H9 (cell line): ENCODE measurements around the gene NFYB. TPM values are rescaled to one million over a fixed set of nuclear protein-coding genes. Genes with fewer than 3 reads are reported as not detected.

Source experiments
- DNase-seq: peaks from one replicate; pipeline ENCODE4 v3.0.0-alpha.2; 2017
- H2AFZ ChIP-seq: one replicate; pipeline ENCODE4 v1.6.1; 2013; ENCODE audit warnings: mild to moderate bottlenecking, low read length, control low read depth, moderate library complexity
- H2AK5ac ChIP-seq: 2 replicates; pipeline ENCODE4 v1.6.1; 2013; ENCODE audit warnings: low read length, control low read depth, mixed read lengths; ENCODE audit not compliant: insufficient read length
- H2BK120ac ChIP-seq: one replicate; pipeline ENCODE4 v1.6.1; 2013; ENCODE audit warnings: low read depth, mild to moderate bottlenecking, low read length, control low read depth, inconsistent platforms; ENCODE audit not compliant: poor library complexity, severe bottlenecking
- H2BK12ac ChIP-seq: 2 replicates; pipeline ENCODE4 v1.6.1; 2013; ENCODE audit warnings: low read length, control low read depth, mixed read lengths, low read depth; ENCODE audit not compliant: insufficient read length
- H2BK15ac ChIP-seq: 2 replicates; pipeline ENCODE4 v1.6.1; 2013; ENCODE audit warnings: low read depth, low read length, control low read depth
- H2BK20ac ChIP-seq: one replicate; pipeline ENCODE4 v1.6.1; 2013; ENCODE audit warnings: low read depth, mild to moderate bottlenecking, low read length, control low read depth, inconsistent platforms; ENCODE audit not compliant: poor library complexity, severe bottlenecking
- H2BK5ac ChIP-seq: 2 replicates; pipeline ENCODE4 v1.6.1; 2013; ENCODE audit warnings: low read length, control low read depth, mixed read lengths; ENCODE audit not compliant: insufficient read length
- H3K14ac ChIP-seq: 2 replicates; pipeline ENCODE4 v1.6.1; 2013; ENCODE audit warnings: low read length, control low read depth; ENCODE audit not compliant: insufficient read depth
- H3K18ac ChIP-seq: 2 replicates; pipeline ENCODE4 v1.6.1; 2013; ENCODE audit warnings: low read depth, mild to moderate bottlenecking, mixed read lengths, low read length, control low read depth; ENCODE audit not compliant: insufficient read length
- H3K23ac ChIP-seq: 2 replicates; pipeline ENCODE4 v1.6.1; 2013; ENCODE audit warnings: low read length, control low read depth, mixed read lengths, low read depth; ENCODE audit not compliant: insufficient read length
- H3K23me2 ChIP-seq: 2 replicates; pipeline ENCODE4 v1.6.1; 2013; ENCODE audit warnings: low read depth, mild to moderate bottlenecking, mixed read lengths, low read length, control low read depth; ENCODE audit not compliant: insufficient read length, poor library complexity, severe bottlenecking
- H3K27ac ChIP-seq: 2 replicates; pipeline ENCODE4 v1.5.1; 2013; ENCODE audit warnings: low read length, control low read depth, mixed read lengths, low read depth; ENCODE audit not compliant: insufficient read length
- H3K27me3 ChIP-seq: 2 replicates; pipeline ENCODE4 v1.6.1; 2013; ENCODE audit warnings: low read length, control low read depth, inconsistent platforms; ENCODE audit not compliant: insufficient read depth
- H3K4ac ChIP-seq: 2 replicates; pipeline ENCODE4 v1.6.1; 2013; ENCODE audit warnings: low read depth, mild to moderate bottlenecking, control low read depth, inconsistent platforms, low read length, moderate library complexity
- H3K4me1 ChIP-seq: 2 replicates; pipeline ENCODE4 v1.6.1; 2013; ENCODE audit warnings: low read length, control low read depth, inconsistent platforms; ENCODE audit not compliant: insufficient read depth
- H3K4me2 ChIP-seq: 2 replicates; pipeline ENCODE4 v1.6.1; 2013; ENCODE audit warnings: low read length, control low read depth, mixed read lengths; ENCODE audit not compliant: insufficient read length, insufficient read depth
- H3K56ac ChIP-seq: 2 replicates; pipeline ENCODE4 v1.6.1; 2013; ENCODE audit warnings: low read depth, mild to moderate bottlenecking, mixed read lengths, low read length, control low read depth; ENCODE audit not compliant: insufficient read length
- H3K79me1 ChIP-seq: 2 replicates; pipeline ENCODE4 v1.6.1; 2013; ENCODE audit warnings: low read depth, mild to moderate bottlenecking, moderate library complexity, low read length, control low read depth, inconsistent platforms; ENCODE audit not compliant: insufficient read depth, poor library complexity, severe bottlenecking
- H3K79me2 ChIP-seq: 2 replicates; pipeline ENCODE4 v1.6.1; 2013; ENCODE audit warnings: low read length, control low read depth, inconsistent platforms; ENCODE audit not compliant: insufficient read depth
- H3K9ac ChIP-seq: 2 replicates; pipeline ENCODE4 v1.6.1; 2013; ENCODE audit warnings: low read length, control low read depth, mixed read lengths; ENCODE audit not compliant: insufficient read length; ENCODE audit errors: extremely low read depth
- H3K9me3 ChIP-seq: one replicate; pipeline ENCODE4 v1.6.1; 2013; ENCODE audit warnings: low read depth, low read length, inconsistent platforms; ENCODE audit not compliant: control insufficient read depth
- H3T11ph ChIP-seq: one replicate; pipeline ENCODE4 v1.6.1; 2013; ENCODE audit warnings: mild to moderate bottlenecking, low read length, control low read depth, inconsistent platforms
- H4K20me1 ChIP-seq: one replicate; pipeline ENCODE4 v1.6.1; 2013; ENCODE audit not compliant: control insufficient read depth, insufficient read length, insufficient read depth
- H4K5ac ChIP-seq: 2 replicates; pipeline ENCODE4 v1.6.1; 2013; ENCODE audit warnings: low read depth, mild to moderate bottlenecking, mixed read lengths, low read length, control low read depth; ENCODE audit not compliant: insufficient read length
- H4K8ac ChIP-seq: replicated peaks from 2 replicates; pipeline ENCODE4 v1.6.1; 2013; ENCODE audit warnings: low read length, control low read depth, mixed read lengths, low read depth; ENCODE audit not compliant: insufficient read length
- H4K91ac ChIP-seq: 2 replicates; pipeline ENCODE4 v1.6.1; 2013; ENCODE audit warnings: low read depth, mild to moderate bottlenecking, moderate library complexity, mixed read lengths, low read length, control low read depth; ENCODE audit not compliant: insufficient read length
- H3K27ac Mint-ChIP-seq, 3 experiments: 2 replicates in 2 of 3; 3 replicates in 1 of 3; pipeline ENCODE4 v1.8.0; 2020 to 2021; ENCODE audit warnings: mixed read lengths in 3 of 3, mild to moderate bottlenecking in 1 of 3, moderate library complexity in 1 of 3
- H3K27me3 Mint-ChIP-seq: 2 replicates; pipeline ENCODE4 v1.8.0; 2021; ENCODE audit warnings: low read depth, mild to moderate bottlenecking, moderate library complexity, mixed read lengths
- H3K36me3 Mint-ChIP-seq, 3 experiments: 2 replicates in 2 of 3; 3 replicates in 1 of 3; pipeline ENCODE4 v1.8.0; 2020 to 2021; ENCODE audit warnings: low read depth in 3 of 3, mixed read lengths in 3 of 3; ENCODE audit not compliant: insufficient read depth in 1 of 3
- H3K4me1 Mint-ChIP-seq, 2 experiments: 2 replicates each; pipeline ENCODE4 v1.8.0; 2020; ENCODE audit warnings: mixed read lengths in 2 of 2
- H3K4me3 Mint-ChIP-seq, 2 experiments: 2 replicates in 1 of 2; 3 replicates in 1 of 2; pipeline ENCODE4 v1.8.0; 2020 to 2021; ENCODE audit warnings: mild to moderate bottlenecking in 2 of 2, mixed read lengths in 2 of 2, moderate library complexity in 1 of 2
- H3K9me3 Mint-ChIP-seq, 2 experiments: 2 replicates in 1 of 2; 3 replicates in 1 of 2; pipeline ENCODE4 v1.8.0; 2020; ENCODE audit warnings: mild to moderate bottlenecking in 2 of 2, mixed read lengths in 2 of 2, moderate library complexity in 1 of 2
- CTCF ChIP-seq: fragments of 200-600 bp; sonication (generic); conservative IDR thresholded peaks from 3 replicates; pipeline ENCODE4 v1.8.0; 2021; ENCODE audit warnings: antibody characterized with exemption, mild to moderate bottlenecking
- total RNA-seq: library from RNA; stranded (reverse); gene quantifications from 2 replicates; pipeline ENCODE4 v1.2.1, GENCODE V29; 2021

NFYB gene
- total RNA-seq, 1 experiment from 2014 or later, result 52.5 TPM

- H3K27ac Mint-ChIP-seq, result no peak overlapping the region
- no peak for TF ChIP-seq CTCF
- H3K56ac ChIP-seq, result no peak overlapping the region
- no peaks in the 10 kb centered on the region for H3K9me3 ChIP-seq
- H2BK15ac ChIP-seq, result no peak overlapping the region
- no peak overlapping the region for H4K91ac ChIP-seq
- H3K4me3 Mint-ChIP-seq, result no peak overlapping the region
- no peaks in the 10 kb centered on the region for H3K9me3 Mint-ChIP-seq
- no peaks in the 10 kb centered on the region for H3K79me1 ChIP-seq
- no peaks in the 10 kb centered on the region for H4K20me1 ChIP-seq
- H2BK120ac ChIP-seq, result no peak overlapping the region
- H3K9ac ChIP-seq, result no peak overlapping the region
- no peak overlapping the region for H2AFZ ChIP-seq
- H2AK5ac ChIP-seq, result no peak overlapping the region
- no peak overlapping the region for H3T11ph ChIP-seq
- H3K36me3 Mint-ChIP-seq, result no peaks in the 10 kb centered on the region
- H3K18ac ChIP-seq, result no peak overlapping the region
- no peak overlapping the region for H3K4ac ChIP-seq
- peak; percentile 29 for DNase-seq
- H3K14ac ChIP-seq, result no peak overlapping the region
- no peak overlapping the region for H2BK5ac ChIP-seq
- no peaks in the 10 kb centered on the region for H3K4me1 ChIP-seq
- H3K4me2 ChIP-seq, result no peak overlapping the region
- H3K23ac ChIP-seq, result no peak overlapping the region
- H2BK20ac ChIP-seq, result no peak overlapping the region
- no peaks in the 10 kb centered on the region for H3K79me2 ChIP-seq
- no peak overlapping the region for H2BK12ac ChIP-seq
- H3K27ac ChIP-seq, result no peak overlapping the region
- peaks cover 0 to 6% of the 10 kb centered on the region in 2 experiments; a peak in 2 of 4 replicates for H3K4me1 Mint-ChIP-seq
- no peak overlapping the region for H4K8ac ChIP-seq
- H4K5ac ChIP-seq, result no peak overlapping the region
- no peaks in the 10 kb centered on the region for H3K23me2 ChIP-seq
- no peaks in the 10 kb centered on the region for H3K27me3 ChIP-seq
- H3K27me3 Mint-ChIP-seq, result peaks cover 8% of the 10 kb centered on the region
Measured at GRCh38 chr12:104152685-104153241, 14.8 kb upstream of the NFYB start.
